ENCODE data around the gene ZNF587B. TPM values are rescaled to one million over a fixed set of nuclear protein-coding genes. Genes with fewer than 3 reads are reported as not detected.
"Not testable (repeated sequence)": the region's sequence is repeated elsewhere in the genome, so short reads cannot be mapped to it uniquely, and the experiment has no call there.

ZNF587B gene
- total RNA-seq, 4 donors from 2014 or later: 21.8 to 35.8 (median 23.9) TPM

DNA sequence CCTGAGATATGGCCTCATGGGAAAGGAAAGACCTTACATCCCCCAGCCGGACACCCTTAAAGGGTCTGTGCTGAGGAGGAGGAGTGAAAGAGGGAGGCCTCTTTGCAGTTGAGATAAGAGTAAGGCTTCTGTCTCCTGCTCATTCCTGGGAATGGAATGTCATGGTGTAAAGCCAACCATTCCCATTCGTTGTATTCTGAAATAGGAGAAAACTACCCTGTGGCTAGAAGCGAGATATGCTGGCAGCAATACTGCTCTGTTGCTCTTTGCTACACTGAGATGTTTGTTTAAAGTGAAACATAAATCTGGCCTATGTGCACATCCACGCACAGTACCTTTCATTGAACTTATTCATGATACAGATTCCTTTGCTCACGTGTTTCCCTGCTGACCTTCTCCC lies 783 bp upstream of the ZNF587B start:
- Histone ChIP-seq H3K27me3 (no peaks in the 10 kb centered on the region), H3K27ac (no peak overlapping the region), H3K36me3 (no peaks in the 10 kb centered on the region), H3K4me3 (replicated peaks in 1 of 3) (no peak overlapping the region), H3K9me3 (no peaks in the 10 kb centered on the region), H3K4me1 (peaks cover 4 to 10% of the 10 kb centered on the region in 2 donors)
- intact Hi-C loops (cut with DNase I): no loop called here
- WGBS, 2 donors: 81 to 82% methylated on average over 5 of the region's 5 CpGs
- no peak for TF ChIP-seq POLR2A (IDR thresholded peaks at IDR 0.05)
- TF ChIP-seq, protein P1, sequence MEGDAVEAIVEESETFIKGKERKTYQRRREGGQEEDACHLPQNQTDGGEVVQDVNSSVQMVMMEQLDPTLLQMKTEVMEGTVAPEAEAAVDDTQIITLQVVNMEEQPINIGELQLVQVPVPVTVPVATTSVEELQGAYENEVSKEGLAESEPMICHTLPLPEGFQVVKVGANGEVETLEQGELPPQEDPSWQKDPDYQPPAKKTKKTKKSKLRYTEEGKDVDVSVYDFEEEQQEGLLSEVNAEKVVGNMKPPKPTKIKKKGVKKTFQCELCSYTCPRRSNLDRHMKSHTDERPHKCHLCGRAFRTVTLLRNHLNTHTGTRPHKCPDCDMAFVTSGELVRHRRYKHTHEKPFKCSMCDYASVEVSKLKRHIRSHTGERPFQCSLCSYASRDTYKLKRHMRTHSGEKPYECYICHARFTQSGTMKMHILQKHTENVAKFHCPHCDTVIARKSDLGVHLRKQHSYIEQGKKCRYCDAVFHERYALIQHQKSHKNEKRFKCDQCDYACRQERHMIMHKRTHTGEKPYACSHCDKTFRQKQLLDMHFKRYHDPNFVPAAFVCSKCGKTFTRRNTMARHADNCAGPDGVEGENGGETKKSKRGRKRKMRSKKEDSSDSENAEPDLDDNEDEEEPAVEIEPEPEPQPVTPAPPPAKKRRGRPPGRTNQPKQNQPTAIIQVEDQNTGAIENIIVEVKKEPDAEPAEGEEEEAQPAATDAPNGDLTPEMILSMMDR (IDR thresholded peaks at IDR 0.05): no peak
- no peak for DNase-seq

DNA sequence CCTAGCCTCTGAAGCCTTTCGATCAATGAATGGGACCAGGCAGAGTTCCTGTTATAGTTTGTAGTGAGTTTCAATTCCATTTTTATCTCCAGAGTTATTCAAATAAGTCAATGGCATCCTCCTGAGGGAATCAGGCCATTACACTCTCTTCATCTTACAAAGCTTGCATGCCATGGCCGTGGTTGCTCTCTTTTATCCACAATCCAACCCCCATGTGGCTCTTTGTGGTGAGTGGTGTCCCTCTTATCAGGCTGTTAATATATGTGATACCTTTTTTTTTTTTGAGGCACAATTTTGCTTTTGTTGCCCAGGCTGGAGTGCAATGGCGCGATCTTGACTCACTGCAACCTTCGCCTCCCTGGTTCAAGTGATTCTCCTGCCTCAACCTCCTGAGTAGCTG lies 6.9 kb downstream of the ZNF587B start:
- 94 to 95% methylated on average over 5 of the region's 5 CpGs for WGBS, 2 donors
- H3K4me1 ChIP-seq; DNase-seq; H3K36me3 ChIP-seq; H3K27me3 ChIP-seq; H3K4me3 ChIP-seq (replicated peaks in 1 of 3); H3K9me3 ChIP-seq; H3K27ac ChIP-seq; intact Hi-C loops (cut with DNase I): not testable (repeated sequence)

DNA sequence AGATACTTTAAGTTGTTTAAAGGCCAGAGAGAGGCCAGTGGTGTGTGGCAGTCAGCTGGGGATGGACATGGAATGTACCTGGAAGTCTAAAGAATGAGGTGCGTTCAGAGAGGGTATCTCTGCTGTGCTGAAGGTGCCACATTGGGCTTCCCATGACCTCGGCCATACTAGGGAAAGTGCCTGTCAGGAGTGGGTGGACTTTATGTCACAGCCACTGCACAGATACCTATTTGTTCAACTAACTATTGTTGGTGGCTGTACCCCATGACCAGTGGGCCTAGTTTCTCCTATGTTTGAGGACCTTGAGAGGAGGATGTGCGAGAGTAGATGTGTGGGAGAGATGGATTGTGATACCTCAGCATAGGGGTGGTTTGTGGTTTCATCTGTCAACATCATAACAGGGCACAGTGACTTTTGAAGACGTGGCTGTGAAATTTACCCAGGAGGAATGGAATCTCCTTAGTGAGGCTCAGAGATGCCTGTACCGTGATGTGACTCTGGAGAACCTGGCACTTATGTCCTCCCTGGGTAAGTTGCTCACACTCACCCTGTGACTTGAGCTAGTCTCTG lies 8.6 kb downstream of the ZNF587B start:
- 93 to 95% methylated on average over 5 of the region's 5 CpGs for WGBS, 2 donors
- H3K4me3 ChIP-seq (replicated peaks in 1 of 3); DNase-seq; intact Hi-C loops (cut with DNase I); H3K27ac ChIP-seq; H3K9me3 ChIP-seq; H3K36me3 ChIP-seq; H3K27me3 ChIP-seq; H3K4me1 ChIP-seq: not testable (repeated sequence)

DNA sequence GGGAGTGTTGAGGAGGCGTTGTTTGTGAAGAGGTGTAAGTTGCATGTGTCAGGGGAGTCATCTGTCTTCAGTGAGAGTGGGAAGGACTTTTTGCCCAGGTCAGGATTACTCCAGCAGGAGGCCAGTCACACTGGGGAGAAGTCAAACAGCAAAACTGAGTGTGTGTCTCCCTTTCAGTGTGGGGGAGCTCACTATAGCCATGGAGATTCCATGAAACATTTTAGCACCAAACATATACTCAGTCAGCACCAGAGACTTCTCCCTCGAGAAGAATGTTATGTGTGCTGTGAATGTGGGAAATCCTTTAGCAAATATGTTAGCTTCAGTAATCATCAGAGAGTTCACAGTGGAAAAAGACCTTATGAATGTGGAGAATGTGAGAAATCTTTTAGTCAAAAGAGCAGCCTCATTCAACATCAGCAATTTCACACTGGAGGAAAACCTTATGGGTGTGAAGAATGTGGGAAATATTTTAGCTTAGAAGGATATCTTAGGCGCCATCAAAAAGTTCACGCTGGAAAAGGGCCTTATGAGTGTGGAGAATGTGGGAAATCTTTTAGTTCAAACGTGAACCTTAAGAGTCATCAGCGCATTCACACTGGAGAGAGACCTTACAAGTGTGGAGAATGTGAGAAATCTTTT lies 11.1 kb downstream of the ZNF587B start:
- 78 to 82% methylated on average over 6 of the region's 6 CpGs for WGBS, 2 donors
- TF ChIP-seq, protein P1 (IDR thresholded peaks at IDR 0.05): no peak
- TF ChIP-seq POLR2A (IDR thresholded peaks at IDR 0.05): no peak
- Histone ChIP-seq H3K4me3 (replicated peaks in 1 of 3) (no peak overlapping the region), H3K9me3 (no peaks in the 10 kb centered on the region), H3K27ac (no peak overlapping the region), H3K27me3 (no peaks in the 10 kb centered on the region), H3K4me1 (no peaks in the 10 kb centered on the region), H3K36me3 (no peaks in the 10 kb centered on the region)
- no peak for DNase-seq
- intact Hi-C loops (cut with DNase I): no loop called here

DNA sequence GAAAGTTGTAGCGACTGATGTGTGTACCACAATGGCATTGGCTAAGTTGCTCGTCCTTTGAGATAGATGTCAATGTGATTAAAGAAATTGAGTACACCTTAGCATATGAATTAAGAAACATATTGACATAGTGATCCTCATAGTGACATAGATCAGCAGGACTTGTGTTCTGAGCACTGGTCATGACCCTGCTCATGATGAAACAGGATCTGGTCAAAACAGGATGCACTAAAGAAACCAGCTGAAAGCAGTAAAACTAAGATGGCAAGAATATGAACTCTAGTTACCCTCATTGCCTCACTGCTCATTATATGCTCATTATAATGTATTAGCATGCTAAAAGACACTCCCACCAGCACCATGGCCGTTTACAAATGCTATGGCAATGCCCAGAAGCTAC lies 17.1 kb downstream of the ZNF587B start:
- H3K27ac ChIP-seq; H3K9me3 ChIP-seq; H3K27me3 ChIP-seq; DNase-seq; intact Hi-C loops (cut with DNase I); H3K36me3 ChIP-seq; H3K4me3 ChIP-seq (replicated peaks in 1 of 3): not testable (repeated sequence)
- H3K4me1 ChIP-seq: peaks cover 14 to 15% of the 10 kb centered on the region in 2 donors
- 73 to 87% methylated on average over 3 of the region's 3 CpGs for WGBS, 2 donors

DNA sequence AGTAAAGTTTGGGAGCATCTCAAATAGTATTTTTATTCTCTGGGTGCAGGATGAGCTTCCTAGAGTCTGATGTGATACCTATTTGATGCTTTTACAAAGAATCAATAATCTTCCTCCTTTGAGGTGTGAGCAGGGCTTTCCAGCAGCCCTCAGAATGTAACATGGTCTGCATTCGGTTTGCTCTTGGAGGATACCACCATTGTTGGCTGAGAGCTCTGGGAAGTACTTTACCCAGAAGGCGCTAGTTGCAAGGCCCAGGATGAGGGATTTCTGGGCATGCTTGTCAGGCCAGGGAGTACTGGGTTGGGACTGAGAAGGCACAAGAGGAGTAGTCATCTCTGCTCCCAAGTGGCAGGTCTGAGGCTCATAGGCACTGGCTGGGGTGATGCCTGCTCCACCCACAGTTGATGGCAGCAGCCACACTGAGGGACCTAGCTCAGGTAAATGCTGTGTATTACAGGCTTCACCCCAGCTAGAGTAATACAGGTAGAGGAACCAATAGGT lies 19.1 kb downstream of the ZNF587B start:
- H3K4me3 ChIP-seq (replicated peaks in 1 of 3); H3K27ac ChIP-seq; H3K9me3 ChIP-seq; H3K27me3 ChIP-seq; DNase-seq; intact Hi-C loops (cut with DNase I); H3K36me3 ChIP-seq: not testable (repeated sequence)
- H3K4me1 ChIP-seq: peaks cover 14 to 15% of the 10 kb centered on the region in 2 donors
- WGBS, 2 donors: 86 to 95% methylated on average over 1 to 2 of the region's 2 CpGs

DNA sequence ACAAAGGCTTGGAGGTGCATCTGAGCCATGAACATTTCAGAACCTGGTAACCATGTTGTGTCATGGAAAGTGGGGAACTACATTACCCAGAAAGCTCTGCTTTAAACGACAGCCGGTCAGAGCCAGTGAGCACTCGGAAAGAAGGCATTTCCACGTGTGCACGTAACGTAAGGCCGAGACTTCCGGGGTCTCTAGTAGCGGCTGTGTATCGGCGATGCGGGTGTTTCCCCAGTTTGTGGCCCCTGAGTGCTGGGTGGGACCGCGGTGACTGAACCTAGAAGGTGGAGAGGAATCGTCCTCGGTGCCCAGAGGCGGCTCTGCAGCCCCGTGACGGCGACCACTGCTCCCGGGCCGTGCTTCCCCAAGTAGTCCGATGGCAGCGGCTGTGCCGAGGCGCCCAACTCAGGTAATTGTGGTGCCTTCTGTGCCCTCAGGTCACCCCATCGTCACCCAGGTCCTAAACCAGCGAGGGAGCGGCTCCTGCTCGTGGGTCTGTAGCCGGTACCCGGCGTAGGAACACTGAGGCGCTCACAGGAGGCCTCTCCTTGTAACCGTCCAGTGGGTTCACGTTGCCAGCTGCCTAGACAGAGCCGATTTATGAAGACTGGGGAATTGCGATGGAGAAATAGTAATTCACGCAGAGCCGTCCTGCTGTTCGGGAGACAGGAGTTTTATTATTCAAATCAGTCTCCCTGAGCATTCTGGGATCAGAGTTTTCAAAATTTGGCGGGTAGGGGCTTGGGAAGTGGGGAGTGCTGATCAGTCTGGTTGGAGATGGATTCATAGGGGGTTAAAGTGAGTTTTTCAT lies 19.8 kb downstream of the ZNF587B start, which contains the start of gene ZNF587:
TSS of gene ZNF587 (plus strand) at position 194 of the 808 bp plus-strand sequence. CDS start at position 374, 180 bp downstream.
- intact Hi-C loops (cut with DNase I); H3K9me3 ChIP-seq: not testable (repeated sequence)
- peak within 1 kb of the TSS; percentile 33 to 49 (median 35) for H3K27ac ChIP-seq

More for the DNA sequence above, 19.8 kb downstream of the ZNF587B start, which contains the start of gene ZNF587:
- TF ChIP-seq POLR2A (IDR thresholded peaks at IDR 0.05): peak in 1 of 2 donors; percentile 40
- H3K36me3 ChIP-seq, H3K27me3 ChIP-seq: not testable (repeated sequence)
- peaks cover 14 to 15% of the 10 kb centered on the region in 2 donors for H3K4me1 ChIP-seq
- peak within 1 kb of the TSS; percentile 12 to 90 (median 71) for H3K4me3 ChIP-seq (replicated peaks in 1 of 3)
- 0% methylated on average over 21 to 26 of the region's 42 CpGs for WGBS, 2 donors
- peak; percentile 70 to 78 for DNase-seq

Data from thyroid gland (tissue), 4 donors.